HTERT RPE-1 (cell line): ENCODE data around the gene PTGIS.

Experiments used
- in situ Hi-C: fragments of 300-500 bp; cut with MboI; formaldehyde crosslinking; loops from 4 replicates; pipeline ENCODE4 v1.14.3; 2020; ENCODE audit warnings: low sequenced_read_pairs

Gene PTGIS

DNA sequence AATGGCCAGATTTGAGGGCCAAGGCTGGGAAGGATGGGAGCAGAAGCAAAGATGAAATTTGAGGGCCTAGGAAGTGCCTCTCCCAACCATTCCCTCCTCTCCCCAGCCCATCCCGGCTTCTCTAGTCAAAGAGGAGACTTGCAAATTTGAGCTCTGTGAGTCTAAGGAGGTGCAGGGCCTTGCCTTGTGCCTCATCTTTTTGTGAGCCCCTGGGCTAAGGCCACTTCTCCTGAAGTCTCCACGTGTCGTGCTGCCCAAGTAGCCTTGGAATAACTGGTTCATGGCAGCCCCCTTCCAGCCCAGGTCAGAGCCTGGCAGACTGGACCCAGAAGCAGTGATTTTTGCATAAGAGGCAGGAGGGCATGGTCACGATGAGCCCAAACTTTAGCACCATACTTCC is 6.7 kb downstream of the PTGIS start:
- in situ Hi-C loops, result no loop called here

GRCh38 chr20:49560646-49561045 is 7.3 kb downstream of the PTGIS start:
- in situ Hi-C loops, result no loop called here

DNA sequence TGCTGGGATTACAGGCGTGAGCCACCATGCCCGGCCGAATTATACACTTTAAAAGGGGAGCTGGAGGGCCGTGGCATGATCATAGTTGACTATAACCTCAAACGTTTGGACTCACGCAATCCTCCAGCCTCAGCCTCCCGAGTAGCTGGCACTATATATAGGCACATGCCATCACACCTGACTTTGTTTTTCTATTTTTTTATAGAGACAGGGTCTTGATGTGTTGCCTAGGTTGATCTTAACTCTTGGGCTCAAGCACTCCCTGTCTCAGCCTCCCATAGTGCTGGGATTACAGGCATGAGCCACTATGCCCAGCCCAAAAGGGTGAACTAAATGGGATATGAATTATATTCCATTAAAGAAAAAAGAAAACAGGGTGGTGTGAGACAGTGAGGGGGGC is 7.8 kb downstream of the PTGIS start:
- in situ Hi-C loops, result no loop called here

DNA sequence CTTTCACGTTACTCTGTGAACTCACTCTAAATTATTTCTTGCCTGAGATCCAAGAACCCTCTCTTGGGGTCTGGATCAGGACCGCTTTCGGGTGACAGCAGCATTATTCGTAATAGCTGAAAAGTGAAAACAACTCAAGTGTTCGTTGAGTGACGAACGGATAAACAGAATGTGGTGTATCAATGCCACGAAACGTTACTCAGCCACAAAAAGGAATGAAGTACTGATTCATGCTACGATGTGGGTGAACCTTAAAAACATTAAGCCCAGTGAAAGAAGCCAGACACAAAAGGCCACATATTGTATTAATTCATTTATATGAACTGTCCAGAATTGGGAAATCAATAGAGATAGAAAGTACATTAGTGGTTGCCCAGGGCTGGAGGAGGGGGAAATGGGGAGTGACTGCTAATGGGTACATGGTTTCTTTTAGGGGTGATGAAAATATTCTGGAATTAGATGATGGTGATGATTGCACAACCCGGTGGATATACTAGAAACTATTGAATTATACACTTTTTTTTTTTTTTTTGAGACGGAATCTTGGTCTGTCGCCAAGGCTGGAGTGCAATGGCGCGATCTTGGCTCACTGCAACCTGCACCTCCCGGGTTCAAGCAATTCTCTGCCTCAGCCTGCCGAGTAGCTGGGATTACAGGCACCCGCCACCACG is 8.4 kb downstream of the PTGIS start:
- in situ Hi-C loops, result no loop called here

- in situ Hi-C loops, result no loop called here
Observed at GRCh38 chr20:49558826-49559225, 9.1 kb downstream of the PTGIS start.

- in situ Hi-C loops, result no loop called here
Observed at GRCh38 chr20:49557449-49557848, 10.5 kb downstream of the PTGIS start.

GRCh38 chr20:49556621-49557020 is 11.3 kb downstream of the PTGIS start:
- in situ Hi-C loops, result no loop called here

- in situ Hi-C loops, result no loop called here
Observed at GRCh38 chr20:49549801-49550551, 18.0 kb downstream of the PTGIS start.

- in situ Hi-C loops, result no loop called here
Observed at GRCh38 chr20:49548371-49548947, 19.5 kb downstream of the PTGIS start.

DNA sequence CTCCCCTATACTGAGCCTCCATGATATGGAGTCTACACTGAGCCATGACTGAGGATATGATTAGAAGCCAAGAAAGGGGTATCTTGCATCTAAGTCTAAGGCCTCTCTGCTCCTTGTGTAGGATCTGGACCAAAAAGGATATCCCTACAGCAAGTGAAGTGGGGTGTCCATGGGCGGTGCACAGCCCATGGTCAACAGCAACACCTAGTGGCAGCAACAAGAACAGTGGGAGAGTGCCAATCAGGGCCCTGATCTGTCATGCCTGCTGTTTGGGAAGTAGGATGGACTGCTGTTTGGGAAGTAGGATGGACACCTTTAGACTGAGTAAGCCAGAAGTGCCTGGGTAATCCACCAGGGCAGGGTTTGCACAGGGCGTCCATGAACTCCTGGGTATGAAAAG is 22.4 kb downstream of the PTGIS start:
- in situ Hi-C loops, result no loop called here

DNA sequence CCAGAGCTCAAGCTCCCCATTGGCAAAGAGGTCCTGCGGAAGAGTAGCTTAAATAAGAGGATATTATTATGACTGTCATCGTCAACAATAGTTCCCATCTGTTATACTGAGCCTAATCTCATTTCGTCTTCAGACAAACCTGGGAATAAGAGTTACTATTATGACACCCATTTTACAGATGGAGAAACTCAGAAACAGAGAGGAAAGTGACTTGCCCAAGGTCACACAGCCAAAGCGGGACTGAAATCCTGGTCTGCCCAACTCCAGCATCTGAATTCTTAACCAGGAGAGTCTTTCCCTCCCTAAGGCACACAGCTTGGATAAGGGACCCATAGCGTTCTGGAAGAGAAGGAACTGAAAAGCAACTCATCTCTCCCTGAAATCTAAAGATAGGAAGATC is 23.4 kb downstream of the PTGIS start:
- in situ Hi-C loops, result no loop called here

- in situ Hi-C loops, result no loop called here
Observed at GRCh38 chr20:49543858-49544437, 24.0 kb downstream of the PTGIS start.

DNA sequence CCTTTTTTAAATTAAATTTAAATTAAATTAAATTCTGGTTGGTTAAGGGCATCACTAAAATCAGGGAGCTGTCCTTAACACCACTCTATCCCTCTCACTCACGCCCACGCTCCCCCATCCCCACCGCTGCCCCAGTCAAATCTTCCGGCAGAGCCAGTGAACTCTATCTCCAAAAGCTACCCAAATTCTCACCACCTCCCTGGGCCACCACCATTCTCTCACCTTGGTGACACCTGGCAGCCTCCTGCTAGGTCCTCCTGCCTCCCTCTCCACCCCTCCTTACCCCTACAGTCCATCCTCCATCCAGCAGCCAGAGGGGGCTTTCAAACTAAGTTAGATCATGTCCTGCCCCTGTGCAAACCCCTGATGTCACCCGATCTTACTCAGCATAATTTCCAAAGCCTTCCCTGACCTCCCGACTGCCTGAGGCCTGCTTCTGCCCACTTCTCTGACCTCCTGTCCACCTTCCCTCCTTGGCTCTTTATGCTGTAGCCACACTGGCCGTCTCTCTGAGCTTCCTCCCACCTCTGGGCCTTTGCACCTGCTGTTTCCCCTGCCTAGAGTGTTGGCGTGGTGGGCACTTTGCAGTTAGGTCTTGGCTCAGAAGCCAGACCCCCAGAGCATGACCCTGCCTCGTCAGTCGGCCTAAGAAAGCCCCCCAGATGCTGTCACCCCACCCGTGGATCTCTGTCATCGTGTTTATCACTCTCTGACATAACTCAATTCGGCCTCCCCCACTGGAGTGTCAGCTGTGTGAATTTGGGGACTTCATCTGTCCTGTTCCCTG is 24.7 kb downstream of the PTGIS start:
- in situ Hi-C loops, result no loop called here

DNA sequence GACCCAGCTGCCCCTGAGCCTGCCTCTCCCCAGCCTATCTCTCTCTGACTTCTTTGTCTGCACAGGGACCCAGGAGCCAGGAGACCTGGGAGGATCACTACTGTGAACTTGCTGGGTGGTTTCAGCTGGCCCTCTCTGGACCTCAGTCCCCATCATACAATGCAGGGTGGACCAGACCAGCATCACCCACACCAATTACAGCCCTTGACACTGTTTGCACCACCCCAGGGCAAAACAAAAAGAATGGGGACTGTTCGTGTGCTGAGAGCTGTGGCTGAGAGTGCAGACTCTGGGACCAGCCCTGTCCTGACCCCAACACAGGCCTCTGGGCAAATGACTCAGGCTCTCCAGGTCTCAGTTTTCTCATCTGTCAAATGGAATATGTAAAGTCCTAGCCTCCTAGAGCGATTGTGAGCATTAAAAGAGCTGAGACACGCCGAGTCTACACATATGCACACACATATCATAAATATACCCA is 25.4 kb downstream of the PTGIS start:
- in situ Hi-C loops, result no loop called here

GRCh38 chr20:49541733-49542513 is 26.0 kb downstream of the PTGIS start:
- in situ Hi-C loops, result no loop called here

GRCh38 chr20:49540687-49541435 is 27.1 kb downstream of the PTGIS start:
- in situ Hi-C loops, result no loop called here

- in situ Hi-C loops, result no loop called here
Observed at GRCh38 chr20:49540232-49540620, 27.7 kb downstream of the PTGIS start.

- in situ Hi-C loops, result no loop called here
Observed at GRCh38 chr20:49539481-49540231, 28.3 kb downstream of the PTGIS start.

- in situ Hi-C loops, result no loop called here
Observed at GRCh38 chr20:49538950-49539349, 29.0 kb downstream of the PTGIS start.
